ENCODE measurements around the gene NOL4L. TPM values are rescaled to one million over a fixed set of nuclear protein-coding genes. Genes with fewer than 3 reads are reported as not detected.

NOL4L gene
- total and polyA plus RNA-seq, 12 donors, result 1.5 to 10.1 (median 5.1) TPM

GRCh38 chr20:32602273-32602672 lies 17.1 kb upstream of the NOL4L start:
- Histone ChIP-seq H3K9me3 (no peaks in the 10 kb centered on the region), H3K27ac (no peak overlapping the region), H3K4me3 (no peak overlapping the region), H3K36me3 (no peaks in the 10 kb centered on the region), H3K27me3 (peaks cover 0 to 37% (median 7%) of the 10 kb centered on the region in 7 donors), H3K4me1 (peaks cover 0 to 23% (median 0%) of the 10 kb centered on the region in 9 donors)
- intact Hi-C loops (cut with DNase I), result no loop called here
- no peak for DNase-seq
- WGBS, 2 donors, result 87 to 88% methylated on average over 11 of the region's 11 CpGs
- no peak for TF ChIP-seq CTCF (IDR thresholded peaks at IDR 0.05)
- no peak for ATAC-seq

DNA sequence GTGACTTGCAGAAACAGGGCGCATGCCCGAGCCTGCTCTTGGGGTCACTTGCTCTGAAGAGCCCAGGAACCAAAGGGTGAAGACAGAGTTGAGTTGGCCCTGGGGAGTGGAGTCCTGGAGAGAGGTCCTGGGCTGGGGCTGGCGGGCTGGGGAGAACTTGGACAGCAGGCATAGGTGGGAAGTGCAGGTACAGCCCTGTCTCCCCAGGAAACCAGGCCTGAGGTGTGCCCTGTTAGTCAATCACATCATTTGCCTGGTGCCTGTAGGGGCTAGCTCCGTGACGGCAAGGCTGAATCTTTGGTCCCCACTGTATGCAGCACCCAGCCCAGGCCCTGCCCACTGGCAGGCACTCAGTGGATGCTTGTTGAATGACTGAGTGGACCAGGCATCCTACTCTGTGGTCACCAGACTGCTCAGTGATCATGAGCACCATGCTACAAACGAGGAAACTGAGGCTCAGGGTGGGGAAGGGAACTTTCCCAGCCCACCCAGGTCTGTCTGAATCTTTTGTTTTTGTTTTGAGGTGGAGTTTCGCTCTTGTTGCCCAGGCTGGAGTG lies 15.6 kb upstream of the NOL4L start:
- intact Hi-C loops (cut with DNase I), result no loop called here
- H3K36me3 ChIP-seq, result no peaks in the 10 kb centered on the region
- TF ChIP-seq CTCF (IDR thresholded peaks at IDR 0.05), result no peak
- ATAC-seq (no peak), DNase-seq (no peak)
- H3K9me3 ChIP-seq, result no peaks in the 10 kb centered on the region
- H3K4me1 ChIP-seq, result peaks cover 0 to 21% (median 0%) of the 10 kb centered on the region in 9 donors
- H3K4me3 ChIP-seq, result no peak overlapping the region
- peaks cover 0 to 24% (median 4%) of the 10 kb centered on the region in 7 donors for H3K27me3 ChIP-seq
- WGBS, 2 donors, result 85 to 93% methylated on average over 7 of the region's 7 CpGs
- no peak overlapping the region for H3K27ac ChIP-seq

DNA sequence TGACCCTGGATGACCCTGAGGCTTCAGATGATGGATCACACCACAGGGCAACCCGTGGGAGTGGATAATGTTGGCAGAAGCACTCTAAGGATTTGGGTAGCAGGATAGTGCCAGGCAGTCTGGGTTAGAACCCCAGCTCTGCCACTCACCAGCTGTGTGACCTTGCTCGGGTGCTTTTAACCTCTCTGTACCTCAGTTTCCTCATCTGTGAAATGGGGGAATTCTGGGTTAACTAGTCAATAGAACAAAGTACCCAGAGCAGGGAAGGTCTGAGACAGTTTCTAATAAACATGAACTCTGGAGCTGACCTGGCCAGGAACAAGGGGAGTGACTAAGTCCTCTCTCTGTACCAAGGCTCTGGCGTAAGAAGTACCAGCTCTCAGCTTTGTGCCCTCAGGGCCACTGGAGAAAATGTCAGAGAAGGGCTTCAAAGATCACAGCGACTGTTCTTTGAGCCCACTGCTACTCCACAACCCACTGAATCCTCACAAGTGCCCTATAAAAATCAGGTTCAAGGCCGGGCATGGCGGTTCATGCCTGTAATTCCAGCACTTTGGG lies 14.7 kb upstream of the NOL4L start:
- H3K27me3 ChIP-seq, result peaks cover 0 to 16% (median under 1%) of the 10 kb centered on the region in 7 donors
- no peak for DNase-seq
- no peak overlapping the region for H3K4me3 ChIP-seq
- H3K9me3 ChIP-seq, result no peaks in the 10 kb centered on the region
- WGBS, 2 donors, result 86 to 91% methylated on average over 6 of the region's 6 CpGs
- peaks cover 0 to 14% (median 0%) of the 10 kb centered on the region in 9 donors for H3K4me1 ChIP-seq
- intact Hi-C loops (cut with DNase I), result no loop called here
- no peak for ATAC-seq
- TF ChIP-seq CTCF (IDR thresholded peaks at IDR 0.05), result no peak
- no peaks in the 10 kb centered on the region for H3K36me3 ChIP-seq
- H3K27ac ChIP-seq, result no peak overlapping the region

DNA sequence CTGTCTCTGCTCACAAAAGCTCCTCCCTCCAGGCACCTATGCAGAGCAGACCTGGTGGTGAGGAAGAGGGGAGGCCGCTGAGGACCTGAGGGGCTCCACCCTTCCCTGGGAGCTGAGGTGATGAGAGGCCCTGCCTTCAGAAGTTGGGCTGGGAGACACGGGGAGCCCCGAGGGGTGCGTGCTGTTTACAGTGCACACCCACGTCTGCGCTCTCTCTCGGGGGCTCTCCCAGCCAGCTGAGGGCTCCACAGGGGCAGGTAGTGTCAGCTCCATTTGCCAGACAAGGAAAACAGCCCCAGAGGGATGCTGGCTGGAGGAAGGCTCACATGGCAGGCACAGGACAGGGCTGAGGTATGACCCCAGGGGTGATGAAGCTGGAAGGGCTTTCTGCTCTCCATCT lies 13.5 kb upstream of the NOL4L start:
- Histone ChIP-seq H3K9me3 (no peaks in the 10 kb centered on the region), H3K36me3 (no peaks in the 10 kb centered on the region), H3K4me3 (no peak overlapping the region), H3K4me1 (peaks cover 0 to 11% (median 0%) of the 10 kb centered on the region in 9 donors), H3K27me3 (peaks cover 0 to 5% (median 0%) of the 10 kb centered on the region in 7 donors), H3K27ac (no peak overlapping the region)
- WGBS, 2 donors, result 49 to 74% methylated on average over 7 of the region's 7 CpGs
- ATAC-seq (no peak), DNase-seq (no peak)
- intact Hi-C loops (cut with DNase I), result no loop called here
- TF ChIP-seq CTCF (IDR thresholded peaks at IDR 0.05), result no peak
